Measurements from ENCODE around the gene CPED1. TPM values are rescaled to one million over a fixed set of nuclear protein-coding genes. Genes with fewer than 3 reads are reported as not detected.
"Not testable (repeated sequence)": the region's sequence is repeated elsewhere in the genome, so short reads cannot be mapped to it uniquely, and the experiment has no call there.

Gene CPED1
- polyA plus RNA-seq, 6 donors from 2014 or later = 0.16 to 1.2 (median 0.39) TPM

- Mint-ChIP-seq H3K36me3 (peaks cover 0 to 5% of the 10 kb centered on the region in 2 donors), H3K27ac (no peak overlapping the region), H3K27me3 (no peaks in the 10 kb centered on the region), H3K4me1 (no peaks in the 10 kb centered on the region), H3K9me3 (peaks cover 0 to 4% (median 0%) of the 10 kb centered on the region in 7 donors), H3K4me3 (no peak overlapping the region)
- DNase-seq (no peak), ATAC-seq (ENCODE audit: low read depth in 2 of 2) (no peak)
Observed at GRCh38 chr7:121071132-121071531, 82.6 kb downstream of the CPED1 start.

GRCh38 chr7:121071662-121072061 lies 83.2 kb downstream of the CPED1 start:
- peaks cover 0 to 4% (median under 1%) of the 10 kb centered on the region in 3 donors for H3K4me1 Mint-ChIP-seq
- H3K9me3 Mint-ChIP-seq = peaks cover 0 to 4% (median 0%) of the 10 kb centered on the region in 7 donors
- H3K4me3 Mint-ChIP-seq = no peak overlapping the region
- peaks cover 0 to 5% of the 10 kb centered on the region in 2 donors for H3K36me3 Mint-ChIP-seq
- peak overlapping the region in 1 of 6 donors; percentile 3 for H3K27ac Mint-ChIP-seq
- no peak for DNase-seq
- no peak for ATAC-seq (ENCODE audit: low read depth in 2 of 2)
- H3K27me3 Mint-ChIP-seq = no peaks in the 10 kb centered on the region

GRCh38 chr7:121072826-121073225 lies 84.3 kb downstream of the CPED1 start:
- Mint-ChIP-seq H3K4me1 (peaks cover 4 to 10% (median 7%) of the 10 kb centered on the region in 3 donors), H3K36me3 (peaks cover 0 to 5% of the 10 kb centered on the region in 2 donors), H3K27ac (no peak overlapping the region), H3K4me3 (no peak overlapping the region), H3K27me3 (no peaks in the 10 kb centered on the region), H3K9me3 (peaks cover 0 to 4% (median 0%) of the 10 kb centered on the region in 7 donors)
- no peak for ATAC-seq (ENCODE audit: low read depth in 2 of 2)
- no peak for DNase-seq

- H3K4me3 Mint-ChIP-seq = no peak overlapping the region
- peaks cover 0 to 5% of the 10 kb centered on the region in 2 donors for H3K36me3 Mint-ChIP-seq
- peaks cover 4 to 10% (median 10%) of the 10 kb centered on the region in 3 donors for H3K4me1 Mint-ChIP-seq
- H3K9me3 Mint-ChIP-seq = peaks cover 0 to 1% (median 0%) of the 10 kb centered on the region in 7 donors
- ATAC-seq (ENCODE audit: low read depth in 2 of 2) (no peak), DNase-seq (no peak)
- no peaks in the 10 kb centered on the region for H3K27me3 Mint-ChIP-seq
- H3K27ac Mint-ChIP-seq = no peak overlapping the region
Observed at GRCh38 chr7:121073463-121074099, 85.1 kb downstream of the CPED1 start.

GRCh38 chr7:121075424-121075841 lies 86.9 kb downstream of the CPED1 start:
- not testable (repeated sequence) for H3K36me3 Mint-ChIP-seq; DNase-seq; H3K27ac Mint-ChIP-seq; ATAC-seq (ENCODE audit: low read depth in 2 of 2); H3K9me3 Mint-ChIP-seq; H3K4me3 Mint-ChIP-seq; H3K27me3 Mint-ChIP-seq
- H3K4me1 Mint-ChIP-seq = peaks cover 4 to 10% (median 10%) of the 10 kb centered on the region in 3 donors

GRCh38 chr7:121075952-121076349 lies 87.4 kb downstream of the CPED1 start:
- H3K27ac Mint-ChIP-seq = no peak overlapping the region
- DNase-seq (no peak), ATAC-seq (ENCODE audit: low read depth in 2 of 2) (no peak)
- no peaks in the 10 kb centered on the region for H3K9me3 Mint-ChIP-seq
- H3K4me1 Mint-ChIP-seq = peaks cover 4 to 10% (median 10%) of the 10 kb centered on the region in 3 donors
- no peaks in the 10 kb centered on the region for H3K27me3 Mint-ChIP-seq
- no peak overlapping the region for H3K4me3 Mint-ChIP-seq
- no peaks in the 10 kb centered on the region for H3K36me3 Mint-ChIP-seq

GRCh38 chr7:121076350-121077164 lies 88.0 kb downstream of the CPED1 start:
- Mint-ChIP-seq H3K27ac (peak overlapping the region in 1 of 6 donors; percentile 82), H3K36me3 (no peaks in the 10 kb centered on the region), H3K27me3 (no peaks in the 10 kb centered on the region), H3K4me1 (peaks cover 7 to 13% (median 10%) of the 10 kb centered on the region in 3 donors), H3K4me3 (no peak overlapping the region), H3K9me3 (no peaks in the 10 kb centered on the region)
- no peak for ATAC-seq (ENCODE audit: low read depth in 2 of 2)
- no peak for DNase-seq

GRCh38 chr7:121077165-121077630 lies 88.7 kb downstream of the CPED1 start:
- Mint-ChIP-seq H3K36me3 (no peaks in the 10 kb centered on the region), H3K27ac (peak overlapping the region in 1 of 6 donors; percentile 82), H3K4me1 (peaks cover 7 to 14% (median 10%) of the 10 kb centered on the region in 3 donors), H3K27me3 (no peaks in the 10 kb centered on the region), H3K4me3 (no peak overlapping the region), H3K9me3 (no peaks in the 10 kb centered on the region)
- DNase-seq (no peak), ATAC-seq (ENCODE audit: low read depth in 2 of 2) (no peak)

- ATAC-seq (ENCODE audit: low read depth in 2 of 2) = no peak
- Mint-ChIP-seq H3K27ac (peak overlapping the region in 1 of 6 donors; percentile 76), H3K4me3 (no peak overlapping the region), H3K9me3 (no peaks in the 10 kb centered on the region), H3K4me1 (peaks cover 7 to 14% (median 10%) of the 10 kb centered on the region in 3 donors), H3K27me3 (no peaks in the 10 kb centered on the region), H3K36me3 (no peaks in the 10 kb centered on the region)
- DNase-seq = no peak
Observed at GRCh38 chr7:121078701-121079227, 90.3 kb downstream of the CPED1 start.

- H3K4me1 Mint-ChIP-seq = peaks cover 7 to 14% (median 10%) of the 10 kb centered on the region in 3 donors
- no peaks in the 10 kb centered on the region for H3K36me3 Mint-ChIP-seq
- DNase-seq (no peak), ATAC-seq (ENCODE audit: low read depth in 2 of 2) (no peak)
- no peak overlapping the region for H3K4me3 Mint-ChIP-seq
- H3K27ac Mint-ChIP-seq = no peak overlapping the region
- H3K9me3 Mint-ChIP-seq = no peaks in the 10 kb centered on the region
- no peaks in the 10 kb centered on the region for H3K27me3 Mint-ChIP-seq
Observed at GRCh38 chr7:121079425-121080169, 91.1 kb downstream of the CPED1 start.

- Mint-ChIP-seq H3K27me3 (no peaks in the 10 kb centered on the region), H3K9me3 (no peaks in the 10 kb centered on the region), H3K27ac (no peak overlapping the region), H3K4me3 (no peak overlapping the region), H3K4me1 (peaks cover 12 to 14% (median 13%) of the 10 kb centered on the region in 3 donors), H3K36me3 (no peaks in the 10 kb centered on the region)
- ATAC-seq (ENCODE audit: low read depth in 2 of 2) (no peak), DNase-seq (no peak)
Observed at GRCh38 chr7:121080257-121080912, 91.9 kb downstream of the CPED1 start.

- Mint-ChIP-seq H3K4me3 (no peak overlapping the region), H3K9me3 (no peaks in the 10 kb centered on the region), H3K4me1 (peaks cover 17 to 18% (median 18%) of the 10 kb centered on the region in 3 donors), H3K27ac (no peak overlapping the region), H3K27me3 (no peaks in the 10 kb centered on the region), H3K36me3 (no peaks in the 10 kb centered on the region)
- no peak for DNase-seq
- no peak for ATAC-seq (ENCODE audit: low read depth in 2 of 2)
Observed at GRCh38 chr7:121080913-121081326, 92.4 kb downstream of the CPED1 start.
